HCT116 (cell line): ENCODE results near the gene SIGLEC7. TPM values are rescaled to one million over a fixed set of nuclear protein-coding genes. Genes with fewer than 3 reads are reported as not detected.

Experiments used
- ATAC-seq: fragments of 200-7000 bp; cut with Tn5 transposase; 2 replicates; pipeline ENCODE4 v1.9.1; 2020; ENCODE audit warnings: mild to moderate bottlenecking, moderate library complexity
- BruUV-seq: library from RNA; stranded (reverse); fragments of 400-500 nt; replicated peaks from 2 replicates; lab custom pipeline; 2021; lab: Mats Ljungman, UMichigan
- CTCF ChIA-PET: fragments of 300-600 bp; sonication (Branson Sonifier 250); formaldehyde crosslinking; loops from one replicate; lab custom pipeline; 2021; ENCODE audit warnings: antibody characterized with exemption; lab: Charles Lee
- POLR2A ChIA-PET: fragments of 300-600, 350-600 bp; sonication (Branson Sonifier 250); formaldehyde crosslinking; loops from one replicate; lab custom pipeline; 2021; ENCODE audit warnings: antibody characterized with exemption; lab: Charles Lee
- RAD21 ChIA-PET, 2 experiments: fragments of 300-600 bp; sonication (Branson Sonifier 250); formaldehyde crosslinking; loops; one replicate each; lab custom pipeline; 2023; ENCODE audit warnings: low total read pairs in 2 of 2; ENCODE audit not compliant: uncharacterized antibody in 2 of 2, unreplicated experiment in 2 of 2, low non-redundant PET in 1 of 2; lab: Charles Lee
- DNase-seq: peaks from one replicate; pipeline ENCODE4 v3.0.0-alpha.2; 2010; ENCODE audit warnings: low read depth, low spot score
- H2AFZ ChIP-seq: fragments of 200-600 bp; shearing (Covaris generic), sonication (generic); 2 replicates; pipeline ENCODE4 v1.6.1; 2017; ENCODE audit warnings: low read depth, mixed run types, mixed read lengths, antibody characterized with exemption, low read length; ENCODE audit not compliant: poor library complexity, severe bottlenecking
- H3K27ac ChIP-seq: 2 replicates; pipeline ENCODE4 v1.5.1; 2012; ENCODE audit warnings: low read depth, low read length
- H3K27me3 ChIP-seq: fragments of 200-600 bp; sonication (generic); 2 replicates; pipeline ENCODE4 v1.6.1; 2016; ENCODE audit warnings: mixed run types, low read length, mixed read lengths; ENCODE audit not compliant: insufficient read depth
- H3K36me3 ChIP-seq, 2 experiments: fragments of 200-500 bp in 1 of 2; fragments of 200-600 bp in 1 of 2; sonication (Bioruptor generic) in 1 of 2; sonication (generic) in 1 of 2; 2 replicates each; pipeline versions ENCODE4 v1.5.1 to v1.6.1; 2014 to 2016; ENCODE audit warnings: low read length in 2 of 2, inconsistent platforms in 1 of 2, mixed read lengths in 1 of 2, mixed run types in 1 of 2; ENCODE audit not compliant: insufficient read depth in 2 of 2, control insufficient read depth in 1 of 2
- H3K4me1 ChIP-seq, 2 experiments: fragments of 200-600 bp in 1 of 2; sonication (generic) in 1 of 2; 2 replicates each; pipeline versions ENCODE4 v1.5.1 to v1.6.1; 2012 to 2017; ENCODE audit warnings: low read length in 2 of 2, inconsistent platforms in 1 of 2, mild to moderate bottlenecking in 1 of 2, mixed read lengths in 1 of 2, mixed run types in 1 of 2, moderate library complexity in 1 of 2; ENCODE audit not compliant: insufficient read depth in 2 of 2, control insufficient read depth in 1 of 2
- H3K4me2 ChIP-seq: fragments of 200-600 bp; sonication (generic); 2 replicates; pipeline ENCODE4 v1.6.1; 2017; ENCODE audit warnings: mixed run types, low read length, mixed read lengths
- H3K4me3 ChIP-seq, 2 experiments: fragments of 200-600 bp in 1 of 2; sonication (generic) in 1 of 2; replicated peaks in 1 of 2; 2 replicates each; pipeline ENCODE4 v1.5.1; 2011 to 2016; ENCODE audit warnings: low read length in 2 of 2, control low read depth in 1 of 2, low read depth in 1 of 2, mild to moderate bottlenecking in 1 of 2, mixed read lengths in 1 of 2, mixed run types in 1 of 2
- H3K79me2 ChIP-seq: fragments of 200-600 bp; sonication (generic); 2 replicates; pipeline ENCODE4 v1.6.1; 2017; ENCODE audit warnings: mild to moderate bottlenecking, mixed run types, low read length, moderate library complexity, mixed read lengths; ENCODE audit not compliant: insufficient read depth
- H3K9ac ChIP-seq: fragments of 200-600 bp; sonication (generic); 2 replicates; pipeline ENCODE4 v1.6.1; 2016; ENCODE audit warnings: low read length, mixed read lengths
- H3K9me2 ChIP-seq: fragments of 200-600 bp; sonication (generic), shearing (Covaris generic); 2 replicates; pipeline ENCODE4 v1.6.1; 2017; ENCODE audit warnings: mixed run types, mild to moderate bottlenecking, moderate library complexity; ENCODE audit not compliant: insufficient read depth
- H3K9me3 ChIP-seq, 2 experiments: fragments of 200-500 bp in 1 of 2; fragments of 200-600 bp in 1 of 2; sonication (Bioruptor generic) in 1 of 2; sonication (generic) in 1 of 2; 2 replicates each; pipeline ENCODE4 v1.6.1; 2014 to 2017; ENCODE audit warnings: low read length in 2 of 2, mixed read lengths in 2 of 2, inconsistent platforms in 1 of 2, low read depth in 1 of 2, mild to moderate bottlenecking in 1 of 2, mixed run types in 1 of 2, moderate library complexity in 1 of 2; ENCODE audit not compliant: control insufficient read depth in 1 of 2, insufficient read depth in 1 of 2
- H4K20me1 ChIP-seq: fragments of 200-600 bp; sonication (generic), shearing (Covaris generic); 2 replicates; pipeline ENCODE4 v1.6.1; 2017; ENCODE audit warnings: mixed run types, mild to moderate bottlenecking, moderate library complexity; ENCODE audit not compliant: insufficient read depth
- ATF3 ChIP-seq: IDR thresholded peaks from 2 replicates; pipeline ENCODE4 v1.6.1; 2012
- CTCF ChIP-seq, 3 experiments: fragments of 200-600 bp in 1 of 3; sonication (generic) in 1 of 3; IDR thresholded peaks in 2 of 3; conservative IDR thresholded peaks in 1 of 3; 2 replicates each; pipeline ENCODE4 v1.5.1; 2012 to 2017; ENCODE audit warnings: low read depth in 2 of 3, low read length in 2 of 3, antibody characterized with exemption in 1 of 3, borderline replicate concordance in 1 of 3, control low read depth in 1 of 3, mild to moderate bottlenecking in 1 of 3, mixed read lengths in 1 of 3, mixed run types in 1 of 3, moderate library complexity in 1 of 3; ENCODE audit not compliant: insufficient read depth in 1 of 3
- ELF1 ChIP-seq: IDR thresholded peaks from 2 replicates; pipeline ENCODE4 v1.6.1; 2012; ENCODE audit warnings: low read depth, borderline replicate concordance
- FOSL1 ChIP-seq: IDR thresholded peaks from 2 replicates; pipeline ENCODE4 v1.6.1; 2012; ENCODE audit warnings: low read depth
- JUND ChIP-seq: IDR thresholded peaks from 2 replicates; pipeline ENCODE4 v1.6.1; 2012
- MAX ChIP-seq: IDR thresholded peaks from 2 replicates; pipeline ENCODE4 v1.6.1; 2012
- POLR2AphosphoS5 ChIP-seq: IDR thresholded peaks from 2 replicates; pipeline ENCODE4 v1.6.1; 2011; ENCODE audit warnings: mild to moderate bottlenecking, low read depth, low read length, moderate library complexity
- RAD21 ChIP-seq: IDR thresholded peaks from 2 replicates; pipeline ENCODE4 v1.6.1; 2012; ENCODE audit warnings: low read depth, mild to moderate bottlenecking
- REST ChIP-seq: IDR thresholded peaks from 2 replicates; pipeline ENCODE4 v1.6.1; 2012; ENCODE audit warnings: low read depth
- SP1 ChIP-seq: IDR thresholded peaks from 2 replicates; pipeline ENCODE4 v1.6.1; 2012; ENCODE audit warnings: low read depth
- SRF ChIP-seq: IDR thresholded peaks from 2 replicates; pipeline ENCODE4 v1.6.1; 2012; ENCODE audit warnings: low read depth
- TCF7L2 ChIP-seq: IDR thresholded peaks from 2 replicates; pipeline ENCODE4 v1.7.0; 2011; ENCODE audit warnings: borderline replicate concordance, inconsistent platforms; ENCODE audit not compliant: insufficient read depth, insufficient read length; ENCODE audit errors: extremely low read depth
- ZBTB33 ChIP-seq: IDR thresholded peaks from 2 replicates; pipeline ENCODE4 v1.6.1; 2011; ENCODE audit warnings: mild to moderate bottlenecking, low read length, moderate library complexity; ENCODE audit not compliant: insufficient replicate concordance; ENCODE audit errors: extremely low read depth
- ZFX ChIP-seq: fragments of 450-650 bp; IDR thresholded peaks from 2 replicates; pipeline ENCODE4 v1.6.1; 2017
- ZNF274 ChIP-seq: fragments of 200-500 bp; sonication (Bioruptor generic); IDR thresholded peaks from 2 replicates; pipeline ENCODE4 v1.6.1; 2014; ENCODE audit warnings: mild to moderate bottlenecking, low read depth, low read length, inconsistent platforms
- intact Hi-C: fragments of 100-400 bp; cut with micrococcal nuclease; formaldehyde crosslinking; loops from 2 replicates; pipeline ENCODE4 v1.10.0; 2022
- total RNA-seq: library from RNA; stranded (reverse); gene quantifications from one replicate; pipeline ENCODE4 v1.2.1, GENCODE V29; 2021; ENCODE audit not compliant: unreplicated experiment

The SIGLEC7 gene
- total RNA-seq, 1 experiment from 2014 or later = not detected

GRCh38 chr19:51150627-51151026, 8.5 kb downstream of the SIGLEC7 start (continued):
- TF ChIP-seq CTCF (IDR thresholded peaks at IDR 0.05 in 2 of 3, conservative IDR thresholded peaks at IDR 0.05 in 1 of 3; ENCODE audit: borderline replicate concordance in 1 of 3, insufficient read depth in 1 of 3, low read depth in 2 of 3, low read length in 2 of 3) (no peak), ZFX (no peak), ELF1 (no peak), FOSL1 (no peak), SP1 (no peak), ZBTB33 (no peak), ZNF274 (no peak)
- TF ChIP-seq, all 23 proteins: peak for 0

- Histone ChIP-seq H3K79me2 (no peaks in the 10 kb centered on the region), H3K9me2 (no peaks in the 10 kb centered on the region), H3K27me3 (no peaks in the 10 kb centered on the region), H3K4me2 (no peak overlapping the region), H3K27ac (no peak overlapping the region), H3K36me3 (no peaks in the 10 kb centered on the region), H3K4me3 (no peak overlapping the region), H2AFZ (no peak overlapping the region), H3K4me1 (peaks cover 0 to 7% of the 10 kb centered on the region in 2 experiments; a peak in 1 of 4 replicates), H3K9me3 (no peaks in the 10 kb centered on the region), H4K20me1 (no peaks in the 10 kb centered on the region), H3K9ac (no peak overlapping the region)
- ChIA-PET RAD21 (no interaction called here), CTCF (interaction anchor here (0.6 to 1.3 kb wide), 3 partner anchors 19 to 500 kb away, joined by 3 to 4 read pairs (median 3); no protein-coding TSS in a partner anchor), POLR2A (no interaction called here)
- no peak for ATAC-seq
- BruUV-seq = no TSS peak
- intact Hi-C loops = no loop called here
- no peak for DNase-seq
- TF ChIP-seq ZBTB33 (no peak), MAX (no peak), REST (no peak), TCF7L2 (no peak), SRF (no peak), FOSL1 (no peak), POLR2AphosphoS5 (no peak), JUND (no peak), RAD21 (no peak), ATF3 (no peak)
Observed at GRCh38 chr19:51156710-51157109, 14.6 kb downstream of the SIGLEC7 start.
